Spinal cord (tissue), 10 donors: ENCODE measurements around the gene WDR26. TPM values are rescaled to one million over a fixed set of nuclear protein-coding genes. Genes with fewer than 3 reads are reported as not detected.

Experiments
- DNase-seq, 6 donors: peaks; one replicate each; pipeline versions ENCODE4 v3.0.0 to v3.0.0-alpha.2; 2013 to 2015; ENCODE audit warnings: low spot score in 6 of 6, low read depth in 4 of 6
- H3K27ac ChIP-seq: one replicate; pipeline ENCODE4 v1.5.1; 2013; ENCODE audit warnings: low read depth, low read length, control low read depth
- H3K27me3 ChIP-seq: one replicate; pipeline ENCODE4 v1.6.1; 2013; ENCODE audit warnings: low read length; ENCODE audit not compliant: control insufficient read depth, insufficient read depth
- H3K36me3 ChIP-seq: one replicate; pipeline ENCODE4 v1.6.1; 2013; ENCODE audit warnings: low read length; ENCODE audit not compliant: control insufficient read depth, insufficient read depth
- H3K4me1 ChIP-seq: one replicate; pipeline ENCODE4 v1.6.1; 2013; ENCODE audit warnings: low read length; ENCODE audit not compliant: control insufficient read depth, insufficient read depth
- H3K4me3 ChIP-seq: one replicate; pipeline ENCODE4 v1.5.1; 2013; ENCODE audit warnings: low read depth, low read length, control low read depth
- H3K9me3 ChIP-seq: one replicate; pipeline ENCODE4 v1.6.1; 2013; ENCODE audit warnings: low read length; ENCODE audit not compliant: control insufficient read depth, insufficient read depth
- WGBS: methylation state at CpG from one replicate; pipeline ENCODE4 v1.1.5; 2013; ENCODE audit warnings: missing lambda C conversion rate; ENCODE audit not compliant: insufficient coverage; 5-methylcytosine and 5-hydroxymethylcytosine counted together
- polyA plus RNA-seq, 2 donors: library from polyadenylated mRNA; unstranded; fragments of 120-200 nt; gene quantifications; one replicate each; pipeline ENCODE4 v1.2.1, GENCODE V29; 2013; ENCODE audit not compliant: insufficient read length in 2 of 2
- total RNA-seq, 2 donors: library from RNA; depleted of rRNA in 1 of 2; stranded (reverse); fragments of 120-200 nt in 1 of 2; fragments of >200 nt in 1 of 2; gene quantifications; one replicate each; pipeline versions ENCODE4 v1.2.3 to v1.2.4, GENCODE V29; 2013 to 2014
- donor health status: healthy.

The WDR26 gene
- total and polyA plus RNA-seq, 4 donors = 54.9 to 110 (median 67.6) TPM

- H3K27me3 ChIP-seq = no peaks in the 10 kb centered on the region
- WGBS = 100% methylated on average over 2 of the region's 7 CpGs
- H3K27ac ChIP-seq = no peak overlapping the region
- no peak overlapping the region for H3K4me3 ChIP-seq
- peaks cover 6% of the 10 kb centered on the region for H3K4me1 ChIP-seq
- H3K9me3 ChIP-seq = no peaks in the 10 kb centered on the region
- peaks cover 6% of the 10 kb centered on the region for H3K36me3 ChIP-seq
- no peak for DNase-seq
Measured at GRCh38 chr1:224438989-224439388, 4.4 kb upstream of the WDR26 start.

GRCh38 chr1:224435999-224436398 is 1.4 kb upstream of the WDR26 start:
- Histone ChIP-seq H3K36me3 (peaks cover 6% of the 10 kb centered on the region), H3K27me3 (no peaks in the 10 kb centered on the region), H3K27ac (no peak overlapping the region), H3K4me1 (peaks cover 6% of the 10 kb centered on the region), H3K4me3 (no peak overlapping the region), H3K9me3 (no peaks in the 10 kb centered on the region)
- DNase-seq = no peak
- no CpG with 5 or more reads among the region's 1 CpG for WGBS

GRCh38 chr1:224435318-224435763 is 744 bp upstream of the WDR26 start:
- peak in 1 of 6 donors; percentile 43 for DNase-seq
- WGBS = 0% methylated on average over 3 of the region's 4 CpGs
- Histone ChIP-seq H3K27ac (peak overlapping the region; percentile 93), H3K9me3 (no peaks in the 10 kb centered on the region), H3K36me3 (peaks cover 6% of the 10 kb centered on the region), H3K4me3 (peak overlapping the region; percentile 94), H3K4me1 (peaks cover 6% of the 10 kb centered on the region), H3K27me3 (no peaks in the 10 kb centered on the region)

GRCh38 chr1:224433701-224434672 is 610 bp downstream of the WDR26 start:
- H3K27ac ChIP-seq = peak overlapping the region; percentile 88
- H3K4me1 ChIP-seq = peaks cover 6% of the 10 kb centered on the region
- DNase-seq = peak in 3 of 6 donors; percentile 20 to 61 (median 56)
- under 1% methylated on average over 43 of the region's 88 CpGs for WGBS
- peak overlapping the region; percentile 94 for H3K4me3 ChIP-seq
- H3K36me3 ChIP-seq = peaks cover 2% of the 10 kb centered on the region
- H3K27me3 ChIP-seq = no peaks in the 10 kb centered on the region
- no peaks in the 10 kb centered on the region for H3K9me3 ChIP-seq

GRCh38 chr1:224433041-224433691 is 1.4 kb downstream of the WDR26 start:
- Histone ChIP-seq H3K27ac (peak overlapping the region; percentile 88), H3K27me3 (no peaks in the 10 kb centered on the region), H3K36me3 (peaks cover 6% of the 10 kb centered on the region), H3K9me3 (no peaks in the 10 kb centered on the region), H3K4me1 (peaks cover 6% of the 10 kb centered on the region), H3K4me3 (peak overlapping the region; percentile 72)
- WGBS = 0% methylated on average over 8 of the region's 19 CpGs
- peak in 2 of 6 donors; percentile 41 to 62 for DNase-seq

- peak in 1 of 6 donors; percentile 6 for DNase-seq
- 0% methylated on average over 1 of the region's 6 CpGs for WGBS
- H3K4me3 ChIP-seq = peak overlapping the region; percentile 72
- peak overlapping the region; percentile 88 for H3K27ac ChIP-seq
- peaks cover 6% of the 10 kb centered on the region for H3K36me3 ChIP-seq
- H3K27me3 ChIP-seq = no peaks in the 10 kb centered on the region
- H3K9me3 ChIP-seq = no peaks in the 10 kb centered on the region
- H3K4me1 ChIP-seq = peaks cover 6% of the 10 kb centered on the region
Measured at GRCh38 chr1:224432672-224433040, 1.9 kb downstream of the WDR26 start.

GRCh38 chr1:224432146-224432545 is 2.5 kb downstream of the WDR26 start:
- no peaks in the 10 kb centered on the region for H3K27me3 ChIP-seq
- H3K27ac ChIP-seq = no peak overlapping the region
- no peaks in the 10 kb centered on the region for H3K9me3 ChIP-seq
- peak in 1 of 6 donors; percentile 13 for DNase-seq
- peaks cover 6% of the 10 kb centered on the region for H3K4me1 ChIP-seq
- WGBS = no CpG with 5 or more reads among the region's 2 CpGs
- H3K4me3 ChIP-seq = peak overlapping the region; percentile 72
- peaks cover 6% of the 10 kb centered on the region for H3K36me3 ChIP-seq

- H3K27me3 ChIP-seq = no peaks in the 10 kb centered on the region
- no peak overlapping the region for H3K27ac ChIP-seq
- no peak for DNase-seq
- no CpG with 5 or more reads among the region's 2 CpGs for WGBS
- peak overlapping the region; percentile 72 for H3K4me3 ChIP-seq
- no peaks in the 10 kb centered on the region for H3K9me3 ChIP-seq
- H3K4me1 ChIP-seq = peaks cover 6% of the 10 kb centered on the region
- peaks cover 6% of the 10 kb centered on the region for H3K36me3 ChIP-seq
Measured at GRCh38 chr1:224431726-224432125, 2.9 kb downstream of the WDR26 start.

GRCh38 chr1:224430511-224431113 is 4.0 kb downstream of the WDR26 start:
- Histone ChIP-seq H3K36me3 (peaks cover 6% of the 10 kb centered on the region), H3K27ac (no peak overlapping the region), H3K9me3 (no peaks in the 10 kb centered on the region), H3K4me1 (peaks cover 6% of the 10 kb centered on the region), H3K4me3 (peak overlapping the region; percentile 9), H3K27me3 (no peaks in the 10 kb centered on the region)
- WGBS = no CpG with 5 or more reads among the region's 2 CpGs
- no peak for DNase-seq
